AG10803 (cell line): ENCODE results near the gene HSPA12A.

Experiments used
- DNase-seq: peaks from one replicate; pipeline ENCODE4 v3.0.0; 2010; ENCODE audit warnings: low read depth
- H3K4me3 ChIP-seq: 2 replicates; pipeline ENCODE4 v1.5.1; 2011; ENCODE audit warnings: mild to moderate bottlenecking, low read length, control low read depth
- TF ChIP-seq, protein P1 (sequence below): conservative IDR thresholded peaks from 2 replicates; pipeline ENCODE4 v1.5.1; 2011; ENCODE audit warnings: mild to moderate bottlenecking, low read length, control low read depth, inconsistent platforms

HSPA12A gene

GRCh38 chr10:116683821-116684220, 58.5 kb downstream of the HSPA12A start:
- no peak overlapping the region for H3K4me3 ChIP-seq
- DNase-seq, result no peak
- TF ChIP-seq, protein P1, sequence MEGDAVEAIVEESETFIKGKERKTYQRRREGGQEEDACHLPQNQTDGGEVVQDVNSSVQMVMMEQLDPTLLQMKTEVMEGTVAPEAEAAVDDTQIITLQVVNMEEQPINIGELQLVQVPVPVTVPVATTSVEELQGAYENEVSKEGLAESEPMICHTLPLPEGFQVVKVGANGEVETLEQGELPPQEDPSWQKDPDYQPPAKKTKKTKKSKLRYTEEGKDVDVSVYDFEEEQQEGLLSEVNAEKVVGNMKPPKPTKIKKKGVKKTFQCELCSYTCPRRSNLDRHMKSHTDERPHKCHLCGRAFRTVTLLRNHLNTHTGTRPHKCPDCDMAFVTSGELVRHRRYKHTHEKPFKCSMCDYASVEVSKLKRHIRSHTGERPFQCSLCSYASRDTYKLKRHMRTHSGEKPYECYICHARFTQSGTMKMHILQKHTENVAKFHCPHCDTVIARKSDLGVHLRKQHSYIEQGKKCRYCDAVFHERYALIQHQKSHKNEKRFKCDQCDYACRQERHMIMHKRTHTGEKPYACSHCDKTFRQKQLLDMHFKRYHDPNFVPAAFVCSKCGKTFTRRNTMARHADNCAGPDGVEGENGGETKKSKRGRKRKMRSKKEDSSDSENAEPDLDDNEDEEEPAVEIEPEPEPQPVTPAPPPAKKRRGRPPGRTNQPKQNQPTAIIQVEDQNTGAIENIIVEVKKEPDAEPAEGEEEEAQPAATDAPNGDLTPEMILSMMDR, result no peak

DNA sequence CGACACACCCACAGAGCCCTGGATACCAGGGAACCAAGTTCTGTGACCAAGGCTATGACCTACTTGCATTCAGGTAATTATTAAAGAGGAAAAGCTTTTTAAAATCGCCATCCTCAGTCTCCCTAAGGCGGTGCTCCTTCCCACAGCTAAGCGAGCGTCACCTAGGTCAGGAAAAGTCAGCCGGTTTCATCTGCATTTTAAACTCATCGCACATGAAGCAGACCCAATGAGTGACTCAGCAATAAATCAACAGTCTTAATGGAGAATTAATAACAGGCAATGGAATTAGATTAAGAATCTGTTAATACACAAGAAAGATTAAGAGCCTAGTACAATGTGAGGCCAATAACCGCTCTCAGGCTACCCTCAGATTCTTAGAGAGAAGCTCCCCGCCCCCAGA, 59.2 kb downstream of the HSPA12A start:
- no peak for DNase-seq
- H3K4me3 ChIP-seq, result no peak overlapping the region
- TF ChIP-seq, protein P1, result no peak

- DNase-seq, result no peak
- H3K4me3 ChIP-seq, result no peak overlapping the region
- TF ChIP-seq, protein P1, result no peak
Measured at GRCh38 chr10:116679351-116679750, 63.0 kb downstream of the HSPA12A start.

DNA sequence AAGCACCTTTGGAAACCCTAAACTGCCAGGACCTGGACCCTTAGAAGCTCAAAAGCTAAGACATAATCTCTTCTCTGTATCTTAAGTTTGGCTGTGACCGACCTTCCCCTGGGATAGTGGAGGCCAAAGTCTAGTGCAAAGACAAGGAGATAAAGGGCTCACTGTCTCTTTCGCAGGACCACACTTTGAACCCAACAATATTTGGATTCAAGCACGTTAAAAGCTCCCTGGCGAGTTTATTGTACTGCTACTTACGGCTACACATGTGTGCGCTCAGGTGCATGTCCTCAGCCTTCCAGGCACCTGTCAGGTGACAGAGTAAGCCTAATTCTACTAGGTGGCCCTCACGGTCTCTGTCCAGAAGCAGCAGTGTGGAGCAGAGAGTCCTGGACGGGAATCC, 65.7 kb downstream of the HSPA12A start:
- TF ChIP-seq, protein P1, result no peak
- H3K4me3 ChIP-seq, result no peak overlapping the region

GRCh38 chr10:116676118-116676517, 66.2 kb downstream of the HSPA12A start:
- no peak for DNase-seq
- no peak overlapping the region for H3K4me3 ChIP-seq
- TF ChIP-seq, protein P1, result no peak

More for the DNA sequence above, 65.7 kb downstream of the HSPA12A start:
- no peak for DNase-seq

GRCh38 chr10:116674901-116675423, 67.4 kb downstream of the HSPA12A start:
- TF ChIP-seq, protein P1, result no peak
- DNase-seq, result no peak
- no peak overlapping the region for H3K4me3 ChIP-seq

- no peak for DNase-seq
- TF ChIP-seq, protein P1, result no peak
- no peak overlapping the region for H3K4me3 ChIP-seq
Measured at GRCh38 chr10:116673866-116674265, 68.5 kb downstream of the HSPA12A start.
